AG04449 (cell line): ENCODE measurements around the gene TRMT61A.
A peak's percentile ranks its signal among the peaks of the same experiment; 100 is the strongest.
"Not testable (repeated sequence)": the region's sequence is repeated elsewhere in the genome, so short reads cannot be mapped to it uniquely, and the experiment has no call there.

Experiments used
- CTCF ChIA-PET: fragments of 350-600 bp; formaldehyde crosslinking; extraction: SDS; loops from one replicate; lab custom pipeline; 2021; ENCODE audit warnings: antibody characterized with exemption; lab: Yijun Ruan, JAX
- POLR2A ChIA-PET: fragments of 400-600, 350-600 bp; formaldehyde crosslinking; extraction: SDS; loops from one replicate; lab custom pipeline; 2020; ENCODE audit warnings: antibody characterized with exemption, inconsistent platforms; lab: Yijun Ruan, JAX
- DNase-seq: peaks from one replicate; pipeline ENCODE4 v3.0.0-alpha.2; 2010; ENCODE audit warnings: low read depth, low spot score
- H3K4me3 ChIP-seq: 2 replicates; pipeline ENCODE4 v1.5.1; 2011; ENCODE audit warnings: low read depth, mild to moderate bottlenecking, control low read depth, low read length
- CTCF ChIP-seq: IDR thresholded peaks from one replicate; pipeline ENCODE4 v1.5.1; 2011; ENCODE audit warnings: mild to moderate bottlenecking, moderate library complexity, low read length, control low read depth, inconsistent platforms; ENCODE audit not compliant: insufficient read depth; ENCODE audit errors: missing control alignments

Gene TRMT61A

DNA sequence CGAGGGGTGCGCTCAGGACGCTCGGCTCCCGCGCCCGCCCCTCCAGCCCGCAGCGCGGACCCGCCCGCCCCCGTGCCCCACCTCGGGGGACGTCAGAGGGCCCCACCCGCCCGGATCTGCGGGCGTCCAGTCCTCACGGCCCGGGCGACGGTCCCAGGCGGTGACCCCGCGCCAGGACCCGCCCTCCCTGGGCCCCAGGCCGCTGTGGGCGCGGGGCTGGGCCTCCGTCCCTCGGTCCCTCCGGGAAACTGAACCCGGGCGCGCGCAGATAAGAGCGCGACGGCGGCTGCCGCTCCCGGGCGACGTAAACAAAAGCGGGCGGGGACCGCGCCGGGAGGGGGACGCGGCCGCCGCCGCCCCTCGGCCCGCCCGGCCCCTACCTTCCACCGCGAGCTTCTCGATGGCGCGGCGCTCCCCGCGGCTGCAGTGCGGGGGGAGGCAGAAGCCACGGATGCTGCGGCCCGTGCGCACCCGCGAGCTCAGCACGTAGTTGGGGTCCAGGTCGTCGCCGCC is 7.5 kb upstream of the TRMT61A start:
- ChIA-PET CTCF (interaction anchor here (0.7 to 11.0 kb wide), 9 partner anchors 8 to 76 kb away, joined by 3 to 368 read pairs (median 4); partner anchors contain the start of gene TRMT61A), POLR2A (interaction anchor here (1.0 to 1.4 kb wide), 2 partner anchors 19 to 31 kb away, joined by 3 to 5 read pairs; no protein-coding TSS in a partner anchor)
- DNase-seq = no peak
- H3K4me3 ChIP-seq = peak overlapping the region; percentile 57
- no peak for TF ChIP-seq CTCF

DNA sequence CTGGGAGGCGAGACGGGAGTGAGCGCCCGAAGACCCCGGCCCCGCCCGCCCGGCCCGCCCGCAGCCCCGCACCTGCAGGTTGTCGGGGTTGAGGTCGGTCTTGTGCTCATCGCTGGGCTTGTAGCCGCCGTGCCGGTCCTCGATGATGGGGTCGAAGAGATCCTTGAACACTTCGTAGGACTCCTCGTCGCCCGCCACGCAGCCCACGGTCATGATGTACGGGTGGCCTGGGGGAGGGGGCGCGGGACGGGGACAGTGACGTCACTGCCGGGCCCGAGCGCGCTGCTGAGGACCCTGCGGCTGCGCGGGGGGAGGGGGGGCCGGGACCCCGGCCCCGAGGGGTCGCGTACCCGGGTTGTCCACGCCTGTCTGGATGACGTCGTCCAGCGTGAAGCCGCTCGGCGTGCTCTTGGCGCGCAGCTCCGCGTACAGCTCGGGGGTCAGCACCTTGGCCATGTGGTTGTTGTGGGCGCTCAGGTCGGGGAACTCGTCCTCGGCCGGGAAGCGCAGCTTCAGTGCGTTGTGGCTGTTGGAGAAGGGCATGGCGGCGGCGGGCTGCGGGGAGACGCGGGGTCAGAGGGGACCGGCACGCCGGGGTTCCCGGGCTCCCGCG is 6.9 kb upstream of the TRMT61A start:
- DNase-seq = no peak
- H3K4me3 ChIP-seq = peak overlapping the region; percentile 57
- ChIA-PET CTCF (interaction anchor here (0.8 to 11.0 kb wide), 5 partner anchors 7 to 77 kb away, joined by 3 to 368 read pairs (median 5); partner anchors contain the start of gene TRMT61A), POLR2A (interaction anchor here (1.0 kb wide), 2 partner anchors 19 to 30 kb away, joined by 3 to 4 read pairs; no protein-coding TSS in a partner anchor)
- TF ChIP-seq CTCF = no peak

DNA sequence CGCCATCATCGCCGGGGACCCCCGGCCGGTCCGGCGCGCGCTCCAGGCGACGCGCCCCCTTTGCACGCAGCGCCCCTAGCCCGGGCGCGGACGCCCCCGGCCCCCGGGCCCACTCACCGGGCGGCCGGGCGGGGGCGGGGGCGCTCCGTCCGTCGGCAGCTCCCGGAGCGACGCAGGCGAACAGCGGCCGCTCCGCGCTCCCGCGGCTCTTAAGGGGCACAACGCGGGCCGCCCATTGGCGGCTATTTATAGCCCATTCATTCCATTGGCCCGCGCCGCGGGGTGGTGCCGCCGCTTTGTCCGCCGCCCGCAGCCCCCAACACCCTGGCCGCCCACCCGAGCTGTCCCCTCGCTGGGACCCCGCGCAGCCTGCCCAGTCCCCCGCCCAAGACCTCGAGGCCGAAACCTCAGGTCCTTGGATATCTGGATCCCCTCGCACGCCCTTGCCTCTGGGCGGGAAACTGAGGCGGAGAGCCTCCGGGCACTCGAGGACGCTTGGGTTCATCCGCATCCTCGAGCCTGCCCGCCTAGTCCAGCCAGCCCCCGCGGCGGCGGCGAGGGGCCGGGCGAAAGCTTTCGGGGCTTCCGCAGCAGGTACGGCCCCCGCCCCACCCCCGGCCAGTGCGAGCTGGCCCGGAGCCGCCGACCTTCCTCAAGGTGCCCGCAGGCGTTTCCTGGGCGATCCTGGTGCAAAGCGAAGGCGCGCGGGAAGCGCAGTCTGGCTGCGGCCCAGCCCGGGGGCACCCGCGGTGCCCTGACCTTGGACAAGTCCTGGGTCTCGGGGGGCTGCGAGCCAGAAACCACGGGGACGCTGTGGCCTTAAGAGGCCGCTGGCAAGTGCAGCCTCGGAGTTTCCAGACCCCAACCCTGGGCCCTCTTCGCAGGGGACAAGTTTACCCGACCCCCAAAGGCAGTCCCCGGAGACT is 6.1 kb upstream of the TRMT61A start, which contains the start of gene CKB:
TSS of gene CKB (minus strand) at position 182 of the 926 bp plus-strand sequence. CDS start 337 bp downstream, outside the sequence.
- peak within 1 kb of the TSS; percentile 57 for H3K4me3 ChIP-seq
- POLR2A ChIA-PET = interaction anchor here (1.0 kb wide), 1 partner anchor 18 kb away, joined by 4 read pairs; no protein-coding TSS in a partner anchor
- no peak for TF ChIP-seq CTCF
- CTCF ChIA-PET = interaction anchor here (0.8 to 11.0 kb wide), 3 partner anchors 22 to 78 kb away, joined by 3 to 368 read pairs (median 4); no protein-coding TSS in a partner anchor
- DNase-seq = no peak

DNA sequence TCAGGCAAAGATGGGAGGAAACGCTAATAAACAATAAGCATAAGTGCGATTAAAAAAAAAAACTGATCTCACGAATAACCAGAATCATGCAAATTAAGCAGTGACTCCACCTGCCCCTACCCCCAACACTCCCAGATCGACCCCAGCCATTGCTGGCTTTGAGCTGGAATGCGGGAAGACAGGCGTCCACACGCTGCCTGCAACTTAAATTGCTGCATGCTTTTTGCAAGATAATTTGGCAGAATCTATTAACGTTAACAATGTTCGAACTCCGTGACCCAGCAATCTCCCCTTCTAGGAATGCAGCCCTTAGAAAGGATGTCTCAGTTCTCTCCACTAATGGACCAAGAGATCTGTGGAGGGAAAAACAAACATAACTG is 5.4 kb upstream of the TRMT61A start:
- no peak for TF ChIP-seq CTCF
- CTCF ChIA-PET = interaction anchor here (11.0 kb wide), 1 partner anchor 21 kb away, joined by 368 read pairs; no protein-coding TSS in a partner anchor
- POLR2A ChIA-PET = no interaction called here
- no peak for DNase-seq
- no peak overlapping the region for H3K4me3 ChIP-seq

- H3K4me3 ChIP-seq = no peak overlapping the region
- no peak for TF ChIP-seq CTCF
- POLR2A ChIA-PET = no interaction called here
- CTCF ChIA-PET = interaction anchor here (11.0 kb wide), 1 partner anchor 21 kb away, joined by 368 read pairs; no protein-coding TSS in a partner anchor
- DNase-seq = no peak
Measured at GRCh38 chr14:103524002-103524935, 4.7 kb upstream of the TRMT61A start.

- POLR2A ChIA-PET, CTCF ChIA-PET, DNase-seq, H3K4me3 ChIP-seq: not testable (repeated sequence)
Measured at GRCh38 chr14:103525430-103526246, 3.4 kb upstream of the TRMT61A start.
